NT2/D1 (cell line): ENCODE measurements around the gene IGF1R.

Experiments
- DNase-seq: peaks from one replicate; pipeline ENCODE4 v3.0.0-alpha.2; 2011; ENCODE audit warnings: low read depth, low spot score
- H3K27me3 ChIP-seq: 2 replicates; pipeline ENCODE4 v1.6.0; 2011; ENCODE audit warnings: mild to moderate bottlenecking; ENCODE audit not compliant: insufficient read length, insufficient read depth
- H3K36me3 ChIP-seq: 2 replicates; pipeline ENCODE4 v1.6.1; 2011; ENCODE audit warnings: mild to moderate bottlenecking, low read length, mixed read lengths; ENCODE audit not compliant: insufficient read depth, insufficient read length
- H3K4me1 ChIP-seq: 2 replicates; pipeline ENCODE4 v1.5.1; 2011; ENCODE audit not compliant: insufficient read depth, insufficient read length
- H3K4me3 ChIP-seq: 2 replicates; pipeline ENCODE4 v1.5.1; 2011; ENCODE audit warnings: low read depth; ENCODE audit not compliant: insufficient read length
- H3K9ac ChIP-seq: 2 replicates; pipeline ENCODE4 v1.6.0; 2011; ENCODE audit warnings: low read depth; ENCODE audit not compliant: insufficient read length
- H3K9me3 ChIP-seq: 2 replicates; pipeline ENCODE4 v1.5.1; 2011; ENCODE audit warnings: mild to moderate bottlenecking, low read length; ENCODE audit not compliant: insufficient read depth
- SUZ12 ChIP-seq: IDR thresholded peaks from 2 replicates; pipeline ENCODE4 v1.6.1; 2011; ENCODE audit not compliant: insufficient read length, insufficient read depth; ENCODE audit errors: extremely low read depth
- YY1 ChIP-seq: IDR thresholded peaks from 2 replicates; pipeline ENCODE4 v1.6.1; 2011; ENCODE audit not compliant: insufficient read length, insufficient read depth
- ZNF274 ChIP-seq: IDR thresholded peaks from 2 replicates; pipeline ENCODE4 v1.6.1; 2011; ENCODE audit warnings: mild to moderate bottlenecking, low read depth, low read length

Gene IGF1R

GRCh38 chr15:98899272-98900021 is 251.1 kb downstream of the IGF1R start:
- H3K9ac ChIP-seq, result no peak overlapping the region
- no peak for TF ChIP-seq ZNF274
- TF ChIP-seq YY1, result no peak
- no peak for TF ChIP-seq SUZ12
- peaks cover 13% of the 10 kb centered on the region for H3K4me1 ChIP-seq
- no peaks in the 10 kb centered on the region for H3K27me3 ChIP-seq
- DNase-seq, result no peak
- peaks cover 23% of the 10 kb centered on the region for H3K36me3 ChIP-seq
- no peak overlapping the region for H3K4me3 ChIP-seq
- H3K9me3 ChIP-seq, result no peaks in the 10 kb centered on the region

DNA sequence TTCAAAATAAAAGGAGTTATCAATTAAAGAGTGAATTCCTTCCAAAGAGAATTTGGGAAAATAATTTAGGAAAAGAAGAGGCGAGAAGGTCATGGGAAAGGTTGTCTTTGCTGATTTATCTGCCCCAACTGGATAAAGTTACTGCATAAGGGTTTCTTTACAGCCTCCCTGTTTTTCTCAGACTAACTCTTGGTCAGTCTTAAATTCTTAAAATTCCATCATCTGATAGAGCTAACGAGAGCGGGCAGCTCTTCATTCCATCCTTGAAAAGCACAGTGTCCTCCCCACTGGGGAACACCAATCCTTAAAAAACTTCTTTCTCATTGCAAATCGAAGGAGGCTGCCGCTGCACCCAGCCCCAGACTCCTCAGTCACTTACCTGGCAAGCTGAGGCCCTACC is 252.0 kb downstream of the IGF1R start:
- Histone ChIP-seq H3K9ac (no peak overlapping the region), H3K9me3 (no peaks in the 10 kb centered on the region), H3K4me1 (peaks cover 13% of the 10 kb centered on the region), H3K27me3 (no peaks in the 10 kb centered on the region), H3K4me3 (no peak overlapping the region), H3K36me3 (peaks cover 21% of the 10 kb centered on the region)
- TF ChIP-seq ZNF274 (no peak), SUZ12 (no peak), YY1 (no peak)
- no peak for DNase-seq

GRCh38 chr15:98901434-98902072 is 253.2 kb downstream of the IGF1R start:
- Histone ChIP-seq H3K9ac (no peak overlapping the region), H3K4me3 (no peak overlapping the region), H3K27me3 (no peaks in the 10 kb centered on the region), H3K4me1 (peaks cover 11% of the 10 kb centered on the region), H3K36me3 (peaks cover 18% of the 10 kb centered on the region), H3K9me3 (no peaks in the 10 kb centered on the region)
- no peak for TF ChIP-seq SUZ12
- DNase-seq, result no peak

DNA sequence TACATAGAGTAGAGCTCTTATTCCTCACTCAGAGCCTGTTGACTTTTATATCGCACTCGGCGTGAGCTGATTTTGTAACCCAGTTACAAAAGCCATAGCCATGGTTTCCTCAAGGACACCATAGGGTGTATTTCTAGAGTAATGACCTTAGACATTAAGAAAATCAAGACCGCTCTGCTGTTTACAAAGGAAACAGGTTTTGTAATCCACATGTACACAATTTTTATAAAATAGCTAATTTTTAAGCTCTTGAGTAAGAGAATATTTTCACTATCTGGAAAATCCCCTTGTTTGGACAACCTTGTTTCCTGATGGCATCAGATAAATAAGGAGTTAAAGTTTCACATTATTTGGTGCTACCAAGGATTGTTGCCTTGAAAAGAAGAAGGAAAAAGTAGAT is 254.6 kb downstream of the IGF1R start:
- Histone ChIP-seq H3K9me3 (no peaks in the 10 kb centered on the region), H3K36me3 (peaks cover 14% of the 10 kb centered on the region), H3K27me3 (no peaks in the 10 kb centered on the region), H3K9ac (no peak overlapping the region), H3K4me1 (peaks cover 20% of the 10 kb centered on the region), H3K4me3 (no peak overlapping the region)
- no peak for TF ChIP-seq ZNF274
- TF ChIP-seq SUZ12, result no peak
- no peak for TF ChIP-seq YY1
- DNase-seq, result no peak

DNA sequence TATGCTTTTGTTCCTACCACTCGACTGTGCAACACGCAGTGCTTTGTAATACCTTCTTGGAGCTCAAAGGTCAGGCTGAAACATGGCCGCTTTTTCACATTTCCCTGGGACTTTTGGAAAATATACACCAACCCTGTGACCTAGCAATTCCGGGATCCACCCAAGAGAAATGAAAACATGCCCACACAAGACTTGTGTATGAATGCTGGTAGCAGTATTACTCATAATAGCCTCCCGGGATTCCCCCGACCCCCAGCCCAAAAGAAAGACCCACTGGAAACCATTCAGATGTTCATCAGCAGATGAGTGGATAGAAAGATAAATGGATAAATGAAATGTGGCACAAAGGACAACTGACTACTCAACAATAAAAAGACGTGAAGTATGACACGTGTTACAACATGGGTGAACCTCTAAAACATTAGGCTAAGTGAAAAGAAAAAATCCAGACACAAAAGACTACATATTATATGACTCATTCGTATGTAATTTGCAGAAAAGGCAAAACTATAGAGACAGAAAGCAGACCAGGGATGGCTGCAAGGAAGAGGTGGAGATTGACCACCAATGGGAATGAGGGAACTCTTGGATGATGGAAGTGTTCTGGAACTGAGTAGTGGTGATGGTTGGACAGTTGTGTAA is 255.2 kb downstream of the IGF1R start:
- H3K9ac ChIP-seq, result no peak overlapping the region
- H3K4me1 ChIP-seq, result peaks cover 22% of the 10 kb centered on the region
- TF ChIP-seq YY1, result no peak
- no peak for TF ChIP-seq ZNF274
- no peak for TF ChIP-seq SUZ12
- H3K36me3 ChIP-seq, result peaks cover 16% of the 10 kb centered on the region
- H3K27me3 ChIP-seq, result no peaks in the 10 kb centered on the region
- no peaks in the 10 kb centered on the region for H3K9me3 ChIP-seq
- no peak for DNase-seq
- no peak overlapping the region for H3K4me3 ChIP-seq

DNA sequence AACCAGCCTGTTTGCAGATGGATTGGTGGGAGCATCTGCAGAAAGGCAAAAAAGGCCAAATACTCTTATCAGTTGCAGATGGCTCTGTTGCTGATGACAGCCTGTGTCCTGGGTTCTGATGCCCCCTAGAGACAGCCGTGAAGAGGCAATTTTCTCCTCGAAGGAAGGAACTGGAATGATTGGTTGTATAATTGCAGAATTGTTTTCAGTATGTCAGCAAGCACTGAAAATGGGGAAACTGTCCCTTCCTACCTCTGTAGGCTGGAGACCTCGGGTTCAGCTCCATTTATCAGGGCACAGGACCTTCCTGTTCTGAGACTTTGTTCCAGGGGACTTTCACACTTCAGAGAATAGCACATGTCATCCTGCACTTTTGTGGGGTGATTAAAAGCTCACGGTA is 256.2 kb downstream of the IGF1R start:
- H3K36me3 ChIP-seq, result peaks cover 24% of the 10 kb centered on the region
- H3K4me3 ChIP-seq, result no peak overlapping the region
- H3K4me1 ChIP-seq, result peaks cover 19% of the 10 kb centered on the region
- H3K9me3 ChIP-seq, result no peaks in the 10 kb centered on the region
- H3K9ac ChIP-seq, result no peak overlapping the region
- H3K27me3 ChIP-seq, result no peaks in the 10 kb centered on the region
- no peak for DNase-seq
- TF ChIP-seq ZNF274 (no peak), SUZ12 (no peak)

GRCh38 chr15:98905963-98906711 is 257.8 kb downstream of the IGF1R start:
- H3K36me3 ChIP-seq, result peaks cover 40% of the 10 kb centered on the region
- TF ChIP-seq YY1, result no peak
- TF ChIP-seq SUZ12, result no peak
- TF ChIP-seq ZNF274, result no peak
- H3K4me3 ChIP-seq, result no peak overlapping the region
- no peaks in the 10 kb centered on the region for H3K9me3 ChIP-seq
- no peaks in the 10 kb centered on the region for H3K27me3 ChIP-seq
- no peak for DNase-seq
- H3K9ac ChIP-seq, result no peak overlapping the region
- H3K4me1 ChIP-seq, result peaks cover 18% of the 10 kb centered on the region
